ENCODE results near the gene IFFO2.

The IFFO2 gene

GRCh38 chr1:18927082-18927653 is 29.3 kb downstream of the IFFO2 start:
- CTCF ChIA-PET, result interaction anchor here (0.7 to 7.4 kb wide), 11 partner anchors 13 to 313 kb away, joined by 3 to 101 read pairs (median 5); no protein-coding TSS in a partner anchor
- POLR2A ChIA-PET, result interaction anchor here (1.1 to 1.9 kb wide), 4 partner anchors 18 to 29 kb away, joined by 3 to 13 read pairs (median 4); partner anchors contain the start of gene IFFO2

GRCh38 chr1:18926315-18927081 is 30.0 kb downstream of the IFFO2 start:
- CTCF ChIA-PET, result interaction anchor here (0.9 to 7.4 kb wide), 9 partner anchors 13 to 314 kb away, joined by 3 to 101 read pairs (median 5); no protein-coding TSS in a partner anchor
- no peak for TF ChIP-seq CTCF (IDR thresholded peaks at IDR 0.05; ENCODE audit: control extremely low read depth, extremely low read depth, low read depth, missing control alignments)
- POLR2A ChIA-PET, result interaction anchor here (1.5 to 1.9 kb wide), 3 partner anchors 24 to 30 kb away, joined by 3 to 13 read pairs (median 4); partner anchors contain the start of gene IFFO2
- peak; percentile 93 for DNase-seq (ENCODE audit: extremely low spot score)

More at GRCh38 chr1:18927082-18927653, 29.3 kb downstream of the IFFO2 start:
- DNase-seq (ENCODE audit: extremely low spot score), result peak; percentile 33
- no peak for TF ChIP-seq CTCF (IDR thresholded peaks at IDR 0.05; ENCODE audit: control extremely low read depth, extremely low read depth, low read depth, missing control alignments)

- CTCF ChIA-PET, result interaction anchor here (5.5 to 7.4 kb wide), 2 partner anchors 12 to 19 kb away, joined by 48 to 101 read pairs; no protein-coding TSS in a partner anchor
- TF ChIP-seq CTCF (IDR thresholded peaks at IDR 0.05; ENCODE audit: control extremely low read depth, extremely low read depth, low read depth, missing control alignments), result no peak
- POLR2A ChIA-PET, result no interaction called here
- no peak for DNase-seq (ENCODE audit: extremely low spot score)
These were observed 31.2 kb downstream of the IFFO2 start for GRCh38 chr1:18925279-18925678.

- CTCF ChIA-PET, result interaction anchor here (1.2 to 7.4 kb wide), 3 partner anchors 11 to 40 kb away, joined by 5 to 101 read pairs (median 48); no protein-coding TSS in a partner anchor
- no peak for DNase-seq (ENCODE audit: extremely low spot score)
- POLR2A ChIA-PET, result no interaction called here
- TF ChIP-seq CTCF (IDR thresholded peaks at IDR 0.05; ENCODE audit: control extremely low read depth, extremely low read depth, low read depth, missing control alignments), result no peak
These were observed 32.2 kb downstream of the IFFO2 start for GRCh38 chr1:18924221-18924691.

- TF ChIP-seq CTCF (IDR thresholded peaks at IDR 0.05; ENCODE audit: control extremely low read depth, extremely low read depth, low read depth, missing control alignments), result no peak
- CTCF ChIA-PET, result interaction anchor here (1.2 to 7.4 kb wide), 3 partner anchors 10 to 40 kb away, joined by 5 to 101 read pairs (median 48); no protein-coding TSS in a partner anchor
These were observed 32.7 kb downstream of the IFFO2 start for GRCh38 chr1:18923756-18924211.

More at GRCh38 chr1:18923756-18924211, 32.7 kb downstream of the IFFO2 start:
- POLR2A ChIA-PET, result no interaction called here
- no peak for DNase-seq (ENCODE audit: extremely low spot score)

Measured in GM10248 (cell line).